GM18505 (cell line): ENCODE data around the gene FILIP1L.

Experiments
- ATAC-seq: cut with Tn5 transposase; IDR thresholded peaks from one replicate; pipeline ENCODE4 v1.9.1; 2021; ENCODE audit not compliant: unreplicated experiment
- POLR2A ChIP-seq: IDR thresholded peaks from 4 replicates; pipeline ENCODE4 v1.6.1; 2011; ENCODE audit warnings: borderline replicate concordance; ENCODE audit not compliant: insufficient read depth, insufficient read length; ENCODE audit errors: extremely low read depth

The FILIP1L gene

DNA sequence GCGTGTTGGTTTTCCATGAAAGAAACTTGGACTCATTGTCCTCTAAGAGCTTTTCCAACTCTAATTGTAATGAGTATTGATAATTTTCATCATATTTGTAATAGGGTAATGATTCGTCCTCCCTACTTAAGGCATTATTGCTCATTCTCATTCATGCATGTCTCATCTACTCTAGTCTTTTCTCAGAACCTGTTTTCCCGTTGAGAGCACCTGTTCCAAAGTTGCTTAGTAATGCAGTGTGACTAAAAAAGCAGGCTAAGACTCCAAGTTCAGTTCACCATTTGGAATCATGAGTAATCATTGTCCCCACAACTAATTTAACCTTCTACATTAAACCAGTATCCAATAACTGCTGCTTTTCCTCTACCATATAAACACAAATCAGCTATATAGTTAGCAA is 84.0 kb downstream of the FILIP1L start:
- ATAC-seq: no peak

DNA sequence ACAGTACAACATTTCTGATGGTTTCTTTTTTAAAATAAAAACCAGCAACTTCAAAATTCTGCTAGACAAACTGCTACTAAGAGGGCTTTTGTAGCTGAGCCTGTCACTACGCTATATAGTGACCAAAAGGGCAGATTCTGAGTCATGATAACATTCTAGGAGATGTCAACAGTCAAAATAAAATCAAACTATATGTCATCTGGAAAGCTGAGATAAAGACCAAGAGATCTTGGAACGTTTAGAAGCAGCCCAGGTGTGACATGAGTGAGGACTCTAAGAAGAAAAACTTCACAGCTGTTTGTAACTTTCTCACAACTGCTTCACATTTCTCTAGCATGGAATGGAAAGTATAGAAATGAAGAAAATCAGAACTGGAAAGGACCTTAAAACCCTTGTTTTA is 84.6 kb downstream of the FILIP1L start:
- peak; percentile 72 for ATAC-seq
- TF ChIP-seq POLR2A: no peak

More for the DNA sequence above, 84.0 kb downstream of the FILIP1L start:
- TF ChIP-seq POLR2A: no peak

DNA sequence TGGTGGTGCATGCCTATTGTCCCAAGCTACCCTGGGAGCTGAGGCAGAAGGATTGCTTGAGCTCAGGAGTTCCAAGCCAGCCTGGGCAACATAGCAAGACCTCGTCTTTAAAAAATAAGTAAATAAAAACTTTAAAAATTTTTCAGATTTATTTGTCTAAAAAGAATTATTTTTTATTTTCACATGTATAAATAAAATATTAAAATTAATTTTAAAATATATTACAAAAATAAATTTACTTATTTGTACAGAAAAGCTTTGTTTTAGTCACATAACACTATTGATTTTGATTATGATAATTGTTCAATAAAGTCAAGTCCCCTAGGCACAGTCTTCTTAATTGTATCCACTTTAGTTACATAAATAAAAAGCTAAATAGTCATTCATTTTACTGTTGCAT is 85.2 kb downstream of the FILIP1L start:
- TF ChIP-seq POLR2A: no peak
- no peak for ATAC-seq

DNA sequence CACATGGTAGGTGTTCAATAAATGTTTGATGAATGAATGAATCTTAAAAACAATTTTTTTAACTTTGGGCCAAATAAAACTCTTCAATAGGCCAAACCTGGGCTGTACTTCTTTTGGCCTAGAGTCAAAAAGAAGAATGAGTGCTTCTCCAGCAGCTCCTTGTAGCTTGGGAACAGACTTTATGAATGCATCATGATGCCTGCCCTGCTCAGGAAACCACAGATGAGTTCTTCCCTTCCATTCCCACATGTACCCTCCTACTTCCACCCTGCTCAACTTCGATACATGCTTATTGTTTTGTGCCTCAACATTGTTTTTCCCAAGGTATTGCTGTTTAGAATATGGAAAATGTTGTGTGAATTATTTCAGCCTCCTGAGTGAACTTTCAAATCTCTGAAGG is 87.0 kb downstream of the FILIP1L start:
- ATAC-seq: no peak
- TF ChIP-seq POLR2A: no peak

DNA sequence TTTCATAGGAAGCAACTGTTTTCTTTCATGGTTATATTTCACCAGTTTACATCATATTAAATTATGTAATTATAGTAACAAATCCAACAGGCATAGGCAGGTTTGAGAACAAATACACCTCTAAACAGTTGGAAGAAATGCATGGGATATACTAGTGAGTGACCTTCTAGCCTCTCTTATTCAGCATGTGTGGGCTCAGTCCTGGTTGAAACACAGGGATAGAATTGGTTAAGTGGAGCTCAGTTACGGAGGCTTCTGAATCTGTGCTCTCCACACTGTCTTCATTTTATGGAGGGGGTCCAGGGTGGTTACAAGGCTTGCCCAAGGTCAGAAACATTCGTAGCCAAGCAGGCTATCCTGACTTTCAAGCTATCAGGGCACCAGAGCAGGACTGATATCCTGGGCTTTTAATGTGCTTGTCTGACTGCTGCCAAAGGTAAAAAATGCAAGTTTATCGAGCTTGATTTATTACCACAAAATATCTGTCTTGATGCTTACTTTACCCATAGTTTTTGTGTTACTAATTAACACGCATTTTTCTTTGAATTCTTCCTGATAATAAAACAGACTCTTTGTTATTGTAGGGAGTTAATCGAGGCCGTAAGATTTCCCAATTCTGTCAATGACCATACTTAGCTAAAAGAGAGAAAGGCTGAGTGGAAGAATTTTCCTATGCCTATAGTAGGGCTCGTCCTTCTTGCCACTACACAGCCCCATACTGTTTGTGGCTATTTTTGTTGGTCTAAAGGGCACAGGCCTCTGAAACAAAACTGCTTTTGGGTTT is 89.6 kb downstream of the FILIP1L start:
- ATAC-seq: no peak
- TF ChIP-seq POLR2A: no peak

DNA sequence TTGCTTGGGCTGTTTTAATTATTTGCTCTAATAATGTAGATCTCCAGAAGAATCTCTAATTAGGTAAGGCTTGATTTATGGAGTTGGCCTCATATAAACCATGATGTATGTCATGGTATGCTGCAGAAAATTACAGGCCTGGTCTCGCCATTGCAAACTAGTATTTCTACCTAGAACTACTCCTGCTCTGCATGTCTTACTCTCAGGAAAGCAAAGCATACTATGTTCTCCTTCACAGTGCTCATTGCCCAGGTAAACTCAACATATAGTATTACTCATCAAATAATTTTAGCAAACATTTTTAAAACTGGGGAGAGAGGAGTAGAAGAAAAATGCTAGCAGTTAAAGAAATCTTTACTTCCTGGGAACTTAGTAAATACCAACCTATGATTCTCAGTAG is 90.7 kb downstream of the FILIP1L start:
- ATAC-seq: no peak
- TF ChIP-seq POLR2A: no peak

DNA sequence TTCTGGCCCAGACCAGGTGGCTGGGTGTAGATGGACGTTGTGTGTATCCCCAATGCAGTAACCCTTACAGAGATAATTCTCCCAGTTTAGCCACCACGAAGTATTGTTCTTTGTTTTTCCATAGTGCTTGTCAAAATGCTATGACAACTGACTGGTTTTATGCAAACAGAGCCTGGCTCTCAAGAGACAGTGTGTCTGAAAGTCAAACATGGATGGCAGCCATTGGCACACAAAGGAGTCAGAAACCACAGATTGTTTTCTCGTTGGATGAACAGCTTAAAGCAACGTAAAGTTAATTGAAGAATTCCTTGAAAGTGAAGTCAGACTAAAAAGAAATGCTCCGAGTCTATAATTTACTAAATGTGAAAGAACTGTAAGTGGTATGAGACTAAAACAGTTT is 91.2 kb downstream of the FILIP1L start:
- no peak for ATAC-seq
- TF ChIP-seq POLR2A: no peak

DNA sequence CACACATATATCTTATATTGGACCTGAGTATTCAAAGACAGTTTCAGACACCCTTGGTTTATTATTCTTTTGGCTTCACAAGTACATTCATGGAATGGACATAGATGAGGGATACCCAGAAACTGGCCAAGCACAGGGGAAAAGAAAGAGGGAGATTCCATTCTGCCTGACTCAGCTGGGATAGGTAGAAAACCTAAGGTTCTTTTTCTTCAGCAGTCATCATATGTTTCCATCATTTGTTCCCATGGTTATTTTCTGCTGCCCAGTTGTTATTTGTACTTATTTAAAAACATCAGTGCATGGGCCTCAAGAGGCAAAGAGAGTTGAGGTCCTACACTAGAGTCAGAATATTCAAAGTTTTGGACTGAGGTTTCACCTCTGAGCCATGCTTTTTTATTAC is 91.8 kb downstream of the FILIP1L start:
- no peak for TF ChIP-seq POLR2A
- no peak for ATAC-seq

DNA sequence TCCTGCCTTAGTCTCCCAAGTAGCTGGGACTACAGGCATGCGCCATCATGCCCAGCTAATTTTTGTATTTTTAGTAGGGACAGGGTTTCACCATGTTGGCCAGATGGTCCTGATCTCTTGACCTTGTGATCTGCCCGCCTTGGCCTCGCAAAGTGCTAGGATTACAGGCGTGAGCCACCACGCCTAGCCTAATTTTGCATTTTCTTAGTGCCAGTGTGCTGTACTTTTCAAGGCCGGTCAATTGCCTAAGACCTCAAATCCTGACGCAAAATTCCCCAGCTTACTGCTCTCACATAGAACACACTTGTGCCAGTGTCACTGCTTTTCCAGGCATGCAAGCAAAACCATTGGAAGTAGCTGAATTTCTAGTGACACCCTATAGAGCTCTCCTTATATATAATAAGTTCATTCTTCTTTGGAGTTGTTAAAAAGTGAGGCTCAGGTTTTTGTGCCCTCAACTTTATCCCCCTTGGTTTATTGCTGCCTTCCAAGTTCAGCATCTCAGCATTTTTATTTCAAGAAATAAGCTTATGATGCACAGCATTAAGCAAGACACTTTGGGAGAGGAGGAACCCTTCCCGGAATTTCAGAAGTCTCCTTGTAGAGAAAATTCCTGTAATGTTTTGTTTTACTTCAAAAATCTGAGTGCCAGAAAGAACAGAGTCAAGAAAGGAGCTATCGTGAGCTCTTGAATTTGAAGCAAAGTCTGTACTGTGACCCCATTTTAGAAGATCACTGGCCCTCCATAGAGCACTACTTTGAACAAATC is 93.2 kb downstream of the FILIP1L start:
- TF ChIP-seq POLR2A: no peak
- no peak for ATAC-seq

DNA sequence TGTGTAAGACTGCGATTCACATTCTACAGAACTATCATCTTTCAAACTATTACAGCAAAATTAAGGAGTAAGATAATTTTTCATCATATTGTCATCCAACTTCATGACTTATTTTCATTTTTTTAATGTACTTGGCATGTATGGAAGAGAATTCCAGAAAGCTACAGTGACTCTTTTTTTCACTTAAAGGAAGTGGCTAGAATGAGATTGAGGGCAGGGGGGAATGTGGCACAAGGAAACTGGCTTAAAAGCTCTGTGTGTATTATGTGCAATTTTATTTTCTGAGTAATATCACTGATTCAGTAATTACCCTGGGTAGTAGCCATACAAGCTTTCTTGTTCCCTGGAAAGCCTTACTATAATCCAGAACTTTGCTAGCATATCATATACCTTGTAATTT is 94.6 kb downstream of the FILIP1L start:
- no peak for ATAC-seq
- no peak for TF ChIP-seq POLR2A

DNA sequence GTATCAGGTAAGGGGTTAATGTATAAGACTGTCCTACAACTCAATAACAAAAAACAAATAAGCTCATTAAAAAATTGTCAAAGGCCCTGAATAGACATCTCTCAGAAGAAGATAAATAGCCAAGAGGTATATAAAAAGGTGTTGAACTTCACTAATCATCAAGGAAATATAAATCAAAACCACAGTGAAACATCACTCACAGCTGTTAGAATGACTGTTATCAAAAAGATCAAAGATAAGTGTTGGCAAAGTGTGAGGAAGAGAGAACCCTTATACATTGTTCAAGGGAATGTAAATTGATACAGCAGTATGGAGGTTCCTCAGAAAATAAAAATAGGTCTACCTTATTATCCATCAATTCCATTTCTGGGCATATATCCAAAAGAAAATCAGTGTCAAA is 95.5 kb downstream of the FILIP1L start:
- no peak for ATAC-seq
- no peak for TF ChIP-seq POLR2A

DNA sequence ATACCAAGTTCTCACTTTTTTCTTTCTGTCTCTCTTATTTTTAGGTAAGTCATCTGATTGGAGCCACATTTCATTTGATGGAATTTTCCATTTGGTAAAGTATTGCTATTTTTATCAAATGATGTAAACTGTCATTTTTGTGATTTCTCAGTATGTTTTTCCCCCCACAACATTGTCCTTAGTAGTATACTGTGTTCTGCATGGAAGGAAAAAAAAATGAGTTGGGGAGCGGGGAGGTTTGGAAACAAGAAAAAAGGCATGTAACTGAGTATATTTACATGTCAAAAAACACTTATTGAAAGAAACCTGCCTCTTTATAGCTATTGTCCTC is 104.2 kb downstream of the FILIP1L start:
- no peak for TF ChIP-seq POLR2A
- no peak for ATAC-seq

DNA sequence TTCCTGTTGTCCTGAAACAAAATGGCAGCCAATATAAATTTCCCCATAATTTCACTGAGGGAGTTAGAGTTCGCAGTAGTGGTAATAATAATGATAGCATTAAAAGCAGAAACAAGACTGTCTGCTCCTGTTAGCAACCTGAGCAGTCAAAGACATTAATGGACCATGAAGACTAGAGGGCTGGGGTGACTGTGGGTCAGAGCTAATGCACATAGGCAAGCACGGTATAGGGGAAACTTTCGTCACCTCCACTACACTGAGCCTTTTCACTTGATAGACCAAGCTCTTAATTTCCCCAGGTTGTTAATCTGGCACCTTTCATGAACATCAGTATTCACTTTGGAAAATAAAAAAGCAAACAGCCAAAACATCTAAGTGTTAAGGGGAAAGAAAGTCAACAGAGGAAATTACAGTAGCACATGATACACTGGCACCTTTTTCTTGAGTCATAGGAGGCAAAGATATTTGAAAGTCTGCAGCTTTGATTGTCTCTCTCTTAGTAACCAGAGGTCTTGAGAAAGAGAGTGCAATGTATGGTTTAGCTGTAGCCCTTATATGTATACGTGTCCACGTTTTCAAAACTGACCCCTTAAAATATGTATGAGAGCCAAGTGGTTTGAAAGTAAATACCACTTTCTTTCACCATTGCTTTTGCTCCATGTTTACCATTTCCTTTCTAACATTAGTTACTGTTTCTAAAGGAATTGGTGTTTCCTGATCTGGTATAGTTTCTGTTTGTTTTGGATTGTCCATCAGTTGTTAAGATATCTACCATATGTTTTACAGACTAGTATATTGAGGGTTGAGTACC is 104.8 kb downstream of the FILIP1L start:
- no peak for ATAC-seq
- no peak for TF ChIP-seq POLR2A
